Activated T-cell treated with anti-CD3 and anti-CD28 coated beads, Interleukin-2, amount 50 U/mL, for 1 hour (primary cell): Measurements from ENCODE around the gene CUX1.
"Not testable (repeated sequence)": the region's sequence is repeated elsewhere in the genome, so short reads cannot be mapped to it uniquely, and the experiment has no call there.

Experiments used
- DNase-seq: peaks from one replicate; pipeline ENCODE4 v3.0.0-alpha.2; 2020

CUX1 gene

DNA sequence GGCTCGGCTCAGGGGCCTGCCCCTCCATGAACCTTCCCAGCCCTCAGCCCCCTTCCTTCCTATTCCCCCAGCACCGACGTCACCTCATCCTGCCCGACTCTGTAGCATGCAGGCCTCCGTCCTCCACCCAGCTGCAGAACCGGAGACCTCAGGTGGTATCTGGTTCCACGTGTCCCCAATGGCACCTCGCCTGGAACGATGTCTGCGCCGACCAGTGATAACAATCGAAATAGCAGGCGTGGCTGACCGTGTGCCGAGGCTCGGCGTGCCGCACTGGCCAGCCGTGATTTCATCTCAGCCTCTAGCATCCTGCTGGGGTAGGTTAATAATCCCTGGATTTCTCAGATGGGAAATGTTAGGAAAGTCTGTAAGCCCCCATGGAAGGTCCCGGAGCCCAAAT, 171.7 kb downstream of the CUX1 start:
- no peak for DNase-seq

DNA sequence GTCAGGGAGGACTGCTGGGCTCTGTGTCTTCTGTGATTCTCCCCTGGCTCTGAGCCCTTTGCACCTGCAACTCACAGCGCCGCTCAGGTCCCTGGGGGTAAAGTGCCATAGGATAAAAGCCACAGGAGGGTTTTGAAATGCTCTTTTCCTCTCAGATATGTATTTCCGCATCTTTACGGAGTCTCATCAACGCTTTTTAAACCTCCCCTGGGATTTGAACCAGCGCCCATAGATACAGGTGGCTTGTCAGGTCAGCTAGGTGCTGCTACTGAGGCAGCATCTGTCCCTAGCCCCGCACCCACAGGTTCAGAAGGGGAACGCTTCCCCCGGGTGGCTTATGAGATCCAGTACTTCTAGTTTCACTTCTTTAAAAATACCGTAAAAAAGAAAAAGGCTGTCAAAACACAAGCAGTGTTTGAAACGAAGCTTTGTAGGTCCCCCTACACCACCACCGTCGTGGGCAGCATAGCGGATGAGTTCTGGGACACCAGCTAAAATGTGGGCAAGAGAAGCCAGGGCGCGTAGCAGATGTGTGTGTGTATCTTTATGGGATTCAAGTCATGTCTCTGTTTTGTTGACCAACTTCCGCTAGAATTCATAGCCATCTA, 173.5 kb downstream of the CUX1 start:
- DNase-seq = no peak

DNA sequence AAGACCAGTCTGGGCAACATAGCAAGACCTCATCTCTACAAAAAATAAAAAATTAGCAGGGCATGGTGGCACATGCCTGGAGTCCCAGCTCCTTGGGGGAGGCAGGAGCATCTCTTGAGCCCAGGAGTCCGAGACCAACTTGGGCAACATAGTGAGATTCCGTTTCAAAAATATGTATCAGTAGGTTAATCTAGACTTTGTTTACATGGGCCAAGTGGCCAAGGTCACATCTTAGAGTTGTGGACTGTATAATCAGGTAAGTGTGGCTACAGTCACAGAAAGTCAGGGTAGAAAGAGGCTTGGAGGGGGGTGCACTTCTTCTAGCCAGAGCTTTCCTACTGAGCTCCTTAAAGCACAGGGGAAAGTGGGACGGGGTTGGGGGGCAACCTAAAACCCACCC, 174.4 kb downstream of the CUX1 start:
- DNase-seq = no peak

GRCh38 chr7:101993311-101993710, 175.9 kb downstream of the CUX1 start:
- no peak for DNase-seq

DNA sequence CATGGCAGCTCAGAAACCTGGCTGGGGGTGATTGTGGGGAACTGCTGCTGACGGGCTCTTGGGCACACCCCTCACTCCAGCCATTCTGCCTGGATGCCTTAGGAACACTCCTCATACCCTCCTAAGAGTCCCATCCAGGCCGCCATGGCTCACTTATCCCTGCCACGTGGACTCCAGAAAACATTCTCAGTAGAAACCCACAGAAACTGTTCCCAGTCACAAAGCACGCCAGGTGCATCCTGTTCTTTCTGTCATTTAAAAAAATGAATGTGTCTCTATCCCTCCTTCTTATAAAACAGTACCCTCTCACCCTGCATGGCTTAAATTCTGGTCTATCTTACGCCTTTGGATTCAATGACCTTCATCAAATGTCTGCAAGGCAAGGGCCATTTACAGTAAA, 177.7 kb downstream of the CUX1 start:
- DNase-seq = no peak

DNA sequence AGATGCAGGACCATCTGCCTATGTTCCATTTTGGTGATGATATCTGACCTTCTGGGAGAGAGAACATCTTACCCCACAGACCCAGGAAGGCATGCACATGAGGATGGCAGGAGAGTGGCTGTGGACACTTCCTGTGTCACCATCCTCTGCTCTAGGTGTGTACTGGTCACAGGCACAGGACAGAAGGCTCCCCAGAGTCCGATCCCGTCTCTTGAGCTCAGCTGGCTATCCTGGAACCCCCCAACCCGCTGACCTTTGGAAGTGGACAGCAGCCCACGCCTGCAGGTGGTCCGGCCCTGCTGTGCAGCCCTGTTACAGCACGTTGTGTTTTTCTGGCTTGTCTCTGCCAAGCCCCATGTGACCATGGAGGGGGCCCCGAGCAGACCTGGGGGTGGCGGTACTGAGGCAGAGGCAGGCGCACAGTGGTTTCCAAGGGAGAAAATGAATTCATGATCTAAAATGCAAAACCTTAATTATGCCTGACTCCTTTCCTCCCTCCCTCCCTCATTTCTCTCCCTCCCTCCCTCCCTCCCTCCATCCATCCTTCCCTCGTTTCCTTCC, 178.8 kb downstream of the CUX1 start:
- no peak for DNase-seq

DNA sequence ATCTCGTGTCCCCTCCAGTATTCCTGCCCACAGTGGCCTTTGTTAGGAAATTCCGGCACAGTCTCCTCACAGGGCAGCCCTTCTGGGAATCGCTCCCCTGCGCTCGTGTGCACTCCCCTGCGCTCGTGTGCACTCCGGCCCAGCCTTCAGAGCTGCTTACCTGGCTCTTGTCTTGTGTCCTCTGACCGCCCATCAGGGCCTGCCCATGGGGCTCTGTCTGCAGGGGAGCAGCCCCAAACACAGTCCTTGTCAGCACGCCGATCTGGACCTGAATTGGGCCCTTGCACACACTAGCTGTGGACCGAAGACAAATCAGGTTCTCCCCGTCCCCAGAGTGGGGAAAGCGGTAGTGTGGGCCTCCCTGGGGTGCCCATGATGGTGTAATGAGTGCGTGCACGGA, 179.4 kb downstream of the CUX1 start:
- no peak for DNase-seq

DNA sequence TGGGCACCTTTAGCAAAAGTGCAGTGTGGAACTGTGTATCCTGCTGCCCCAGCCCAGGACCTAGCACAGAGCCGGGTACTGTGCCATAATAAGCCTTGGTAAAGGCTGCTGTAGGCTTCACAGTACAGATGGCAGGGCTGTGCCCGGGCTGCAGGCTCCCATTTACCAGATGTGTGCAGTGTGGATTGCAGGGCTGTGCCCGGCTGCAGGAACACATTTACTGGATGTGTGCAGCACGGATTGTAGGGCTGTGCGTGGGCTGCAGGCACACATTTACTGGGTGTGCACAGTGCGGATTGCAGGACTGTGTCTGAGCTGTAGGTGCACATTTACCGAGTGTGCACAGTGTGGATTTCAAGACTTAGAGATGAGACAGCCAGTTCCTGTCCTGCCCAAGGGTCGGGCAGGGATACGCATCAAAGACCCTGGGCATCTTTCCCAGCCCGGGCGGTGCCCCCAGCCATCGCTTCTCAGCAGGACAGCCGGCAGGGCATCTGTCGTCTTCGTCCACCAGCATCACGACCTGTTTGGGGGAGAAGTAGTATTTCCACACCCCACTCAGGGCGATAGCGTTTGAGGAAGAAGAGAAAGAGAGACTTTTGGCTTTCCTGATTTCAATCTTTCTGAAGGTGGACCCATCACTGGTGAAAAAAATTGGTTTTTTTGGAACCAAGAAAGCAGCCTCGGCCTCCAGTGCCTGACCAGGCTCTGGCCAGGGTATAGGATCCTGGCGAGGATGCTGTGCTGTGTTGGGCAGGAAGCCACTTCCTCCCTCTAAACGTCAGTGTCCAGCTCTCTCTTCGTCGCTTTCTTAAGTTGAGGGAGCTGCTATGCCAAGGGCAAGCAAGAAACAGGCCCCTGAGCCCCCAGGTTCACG, 180.8 kb downstream of the CUX1 start:
- no peak for DNase-seq

GRCh38 chr7:101998906-101999240, 181.4 kb downstream of the CUX1 start:
- DNase-seq = no peak

- DNase-seq = no peak
Observed at GRCh38 chr7:101999393-101999792, 182.0 kb downstream of the CUX1 start.

- no peak for DNase-seq
Observed at GRCh38 chr7:102000123-102000522, 182.7 kb downstream of the CUX1 start.

DNA sequence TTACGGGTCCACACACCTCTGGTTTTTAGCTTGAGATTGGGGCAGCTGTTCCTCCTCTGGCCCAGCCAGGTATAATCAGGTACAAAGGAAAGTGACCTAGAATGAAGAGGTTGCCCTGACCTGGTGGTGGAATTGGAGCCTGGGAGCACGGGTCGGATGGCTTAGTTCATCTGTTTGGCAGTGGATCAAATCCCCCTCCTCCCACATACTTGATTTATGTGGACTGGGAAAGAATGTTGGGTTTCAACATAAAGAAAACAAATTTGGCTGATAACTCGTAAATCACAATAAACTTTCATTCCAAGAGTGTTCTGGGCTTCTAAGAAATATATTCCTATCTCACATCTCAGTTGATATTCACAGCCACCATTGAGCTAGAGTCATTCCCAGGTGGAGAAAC, 186.8 kb downstream of the CUX1 start:
- no peak for DNase-seq

DNA sequence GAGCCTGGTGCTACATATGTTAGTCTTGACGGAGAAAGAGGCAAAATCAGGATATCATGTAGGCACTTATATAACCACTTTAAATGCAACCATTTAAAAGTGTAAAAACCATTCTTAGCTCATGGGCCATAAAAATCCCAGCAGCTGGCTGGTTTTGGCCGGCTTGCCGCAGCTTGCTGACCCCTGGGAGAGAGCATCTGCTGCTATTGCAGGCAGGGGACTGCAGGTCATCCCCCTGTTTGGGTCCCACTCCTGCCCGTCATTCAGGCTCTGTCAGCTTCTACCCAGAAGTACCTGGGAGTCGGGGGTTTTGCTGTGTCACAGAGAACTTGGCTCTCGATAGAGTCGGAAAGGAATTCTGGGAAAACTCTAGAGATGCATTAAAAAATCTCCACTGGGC, 187.4 kb downstream of the CUX1 start:
- no peak for DNase-seq

- no peak for DNase-seq
Observed at GRCh38 chr7:102005933-102006480, 188.6 kb downstream of the CUX1 start.

DNA sequence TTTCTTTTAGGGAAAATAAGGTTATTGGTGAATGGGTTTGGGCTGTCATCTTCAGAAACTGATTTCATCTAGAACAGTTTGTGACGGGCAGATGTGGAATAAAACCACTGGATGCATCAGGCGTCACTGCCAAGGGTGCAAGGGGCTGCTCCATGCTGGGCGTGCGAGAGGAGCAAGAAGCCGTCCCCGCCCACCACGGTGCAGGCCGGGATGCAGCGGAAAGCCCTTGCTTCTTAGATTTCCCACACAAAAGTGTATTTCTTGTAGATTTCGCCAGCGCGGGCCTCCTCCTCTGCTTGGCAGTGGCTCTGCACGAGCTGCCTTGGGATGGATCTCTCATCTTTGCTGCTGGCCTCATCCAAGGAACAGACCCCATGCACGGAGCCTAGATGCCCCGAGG, 189.3 kb downstream of the CUX1 start:
- DNase-seq = no peak

DNA sequence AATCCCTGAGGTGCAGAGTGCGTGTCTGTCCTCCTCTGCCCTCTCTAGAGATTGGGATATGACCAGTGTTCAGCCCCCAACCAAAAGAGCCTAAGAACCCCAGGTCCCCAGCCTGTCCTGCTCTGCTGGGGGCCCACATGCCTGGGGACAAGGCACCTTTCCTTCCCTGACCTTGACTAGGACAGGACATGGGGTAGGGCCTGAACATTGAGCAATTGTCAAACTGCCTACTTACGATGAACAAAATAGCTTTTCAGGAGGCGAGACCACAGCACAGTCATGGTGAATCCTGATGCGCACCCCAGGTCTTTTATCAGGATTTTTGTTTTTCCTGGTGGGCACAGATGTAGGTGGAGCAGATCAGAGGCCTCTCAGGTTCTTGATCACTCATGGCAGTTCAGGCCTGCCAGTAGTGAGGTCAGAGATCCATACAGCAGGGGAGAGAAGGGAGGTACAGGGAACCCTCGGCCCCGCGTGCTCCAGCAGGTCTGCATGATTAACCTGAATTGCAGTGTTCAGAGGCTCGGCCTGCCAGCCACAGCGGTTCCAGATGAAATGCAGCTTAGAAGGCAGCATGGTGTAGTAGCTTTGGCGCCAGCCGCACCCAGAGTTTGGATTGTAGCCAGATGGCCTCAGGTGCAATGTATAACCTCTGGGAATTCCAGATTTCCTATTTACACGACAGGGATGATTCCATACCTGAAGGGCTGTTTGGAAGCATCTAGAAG, 191.3 kb downstream of the CUX1 start:
- DNase-seq = no peak

- no peak for DNase-seq
Observed at GRCh38 chr7:102009628-102010027, 192.2 kb downstream of the CUX1 start.

DNA sequence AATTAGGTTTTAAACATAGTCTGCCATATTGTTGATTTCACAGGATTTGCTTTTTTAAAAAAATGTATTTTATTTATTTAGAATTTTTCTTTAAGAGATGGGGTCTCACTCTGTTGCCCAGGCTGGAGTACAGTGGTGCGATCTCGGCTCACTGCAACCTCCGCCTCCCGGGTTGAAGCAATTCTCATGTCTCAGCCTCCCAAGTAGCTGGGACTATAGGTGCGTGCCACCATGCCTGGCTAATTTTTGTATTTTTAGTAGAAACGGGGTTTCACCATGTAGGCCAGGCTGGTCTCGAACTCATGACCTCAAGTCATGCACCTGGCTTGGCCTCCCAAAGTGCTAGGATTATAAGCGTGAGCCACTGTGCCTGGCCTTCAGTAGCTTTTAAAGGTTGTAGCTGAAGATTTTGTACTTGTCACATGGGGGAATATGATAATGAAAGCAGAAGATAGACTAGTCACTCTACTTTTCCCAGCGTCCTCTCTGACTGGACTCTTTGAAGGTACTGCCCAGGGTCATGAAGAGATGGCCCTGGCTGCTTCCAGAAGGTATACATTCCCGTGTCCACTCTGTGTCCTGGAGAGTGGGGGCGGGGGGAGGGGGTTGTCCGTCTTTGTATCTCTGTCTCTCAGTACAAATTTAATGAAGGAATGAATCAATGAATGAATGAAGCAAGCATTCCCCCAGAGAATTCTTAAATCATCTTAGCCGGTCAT, 194.8 kb downstream of the CUX1 start:
- not testable (repeated sequence) for DNase-seq

DNA sequence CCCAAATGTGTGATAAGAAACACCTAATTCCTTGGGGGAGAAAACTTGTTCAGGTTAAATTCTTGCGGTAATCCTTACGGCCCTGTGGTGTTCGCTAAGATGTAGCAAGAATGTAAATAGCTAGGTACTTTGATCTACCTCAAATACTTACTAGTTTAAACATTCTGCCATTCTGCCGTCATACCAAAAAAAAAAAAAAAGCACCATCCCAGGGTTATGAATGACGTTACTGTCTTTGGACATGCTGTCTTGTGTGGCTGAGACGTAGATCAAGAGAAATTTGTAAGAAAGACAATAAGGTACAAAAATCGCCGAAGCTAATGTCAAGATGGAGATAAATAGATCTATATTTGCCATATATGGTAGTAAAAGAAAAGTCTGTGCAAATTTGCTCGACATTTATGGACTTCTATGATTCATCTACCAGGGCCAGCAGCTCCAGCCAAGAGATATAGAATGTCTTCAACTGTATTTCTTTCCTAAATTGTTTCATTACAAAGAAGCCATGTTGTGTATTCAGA, 195.6 kb downstream of the CUX1 start:
- no peak for DNase-seq

DNA sequence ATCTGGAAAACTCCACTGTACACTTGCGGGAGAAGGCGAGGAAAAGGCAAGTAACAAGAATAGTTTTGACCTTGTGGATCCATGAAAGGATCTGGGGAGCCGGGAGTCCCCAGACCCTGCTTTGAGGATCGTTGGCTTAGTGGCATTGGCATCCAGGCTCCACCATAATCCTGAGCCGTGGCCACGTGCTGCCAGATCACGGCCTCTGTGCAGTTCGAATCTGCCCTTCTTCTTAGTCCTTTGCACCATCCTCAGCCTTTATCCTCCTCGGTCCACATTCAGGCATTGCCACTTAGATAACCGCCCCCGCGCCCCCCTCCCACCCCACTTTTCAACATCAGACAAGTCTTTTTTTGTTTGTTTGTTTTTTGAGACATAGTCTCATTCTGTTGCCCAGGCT, 201.4 kb downstream of the CUX1 start:
- no peak for DNase-seq

GRCh38 chr7:102019461-102019860, 202.0 kb downstream of the CUX1 start:
- DNase-seq = no peak

GRCh38 chr7:102021841-102022618, 204.6 kb downstream of the CUX1 start:
- DNase-seq = no peak
